Activated T-cell treated with anti-CD3 and anti-CD28 coated beads for 1 hour (primary cell): ENCODE data around the gene KRTAP3-3.
"Not testable (repeated sequence)": the region's sequence is repeated elsewhere in the genome, so short reads cannot be mapped to it uniquely, and the experiment has no call there.

ENCODE experiments used
- DNase-seq: peaks from one replicate; pipeline ENCODE4 v3.0.0-alpha.2; 2020; ENCODE audit warnings: low read depth

Gene KRTAP3-3

GRCh38 chr17:40993839-40994238, at the start of gene KRTAP3-3:
Gene KRTAP3-3 (minus strand): TSS chr17:40994164. CDS start chr17:40994097, 67 bp downstream.
- DNase-seq = no peak

- no peak for DNase-seq
These were observed 49.0 kb upstream of the KRTAP3-3 start for GRCh38 chr17:41042953-41043352.

- not testable (repeated sequence) for DNase-seq
These were observed 47.0 kb upstream of the KRTAP3-3 start, which contains the start of gene KRTAP1-1 for GRCh38 chr17:41040783-41041571. Gene KRTAP1-1 (minus strand): TSS chr17:41041450. CDS start chr17:41041397, 53 bp downstream.

- no peak for DNase-seq
These were observed 43.9 kb upstream of the KRTAP3-3 start for GRCh38 chr17:41037853-41038350.

DNA sequence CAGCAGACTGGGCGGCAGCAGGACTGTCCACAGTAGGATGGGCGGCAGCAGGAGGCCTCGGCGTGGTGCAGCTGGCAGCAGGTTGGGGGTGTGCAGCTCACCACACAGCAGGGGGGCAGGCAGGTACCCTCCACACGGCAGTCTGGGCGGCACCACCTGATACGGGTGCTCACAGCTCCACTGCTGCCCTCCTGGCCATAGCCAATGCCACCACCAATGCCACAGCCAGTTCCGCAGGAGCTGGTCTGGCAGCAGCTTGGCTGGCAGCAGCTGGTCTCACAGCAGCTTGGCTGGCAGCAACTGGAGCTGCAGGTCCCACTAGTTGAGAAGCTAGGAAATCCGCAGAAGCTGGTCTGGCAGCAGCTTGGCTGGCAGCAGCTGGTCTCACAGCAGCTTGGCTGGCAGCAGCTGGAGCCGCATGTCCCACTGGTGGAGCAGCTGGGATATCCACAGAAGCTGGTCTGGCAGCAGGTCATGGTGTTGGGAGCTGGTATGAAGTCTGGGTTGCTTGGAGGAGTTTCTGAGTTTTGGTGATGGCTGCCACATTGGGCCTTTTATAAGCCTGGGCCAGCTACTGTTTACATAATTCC, 40.5 kb upstream of the KRTAP3-3 start, which contains the start of gene KRTAP1-3:
KRTAP1-3 (minus strand) TSS at position 529 of the 590 bp plus-strand sequence; CDS start at position 476, 53 bp downstream.
- not testable (repeated sequence) for DNase-seq

GRCh38 chr17:41029633-41030245, 35.8 kb upstream of the KRTAP3-3 start, which contains the start of gene KRTAP1-4:
Gene KRTAP1-4 (minus strand): TSS chr17:41030195. CDS start chr17:41030078, 117 bp downstream.
- no peak for DNase-seq

- no peak for DNase-seq
These were observed 32.9 kb upstream of the KRTAP3-3 start, which contains the start of gene KRTAP1-5 for GRCh38 chr17:41026715-41027471. Gene KRTAP1-5 (minus strand): TSS chr17:41027208. CDS start chr17:41027155, 53 bp downstream.

GRCh38 chr17:41024697-41025096, 30.7 kb upstream of the KRTAP3-3 start:
- no peak for DNase-seq

DNA sequence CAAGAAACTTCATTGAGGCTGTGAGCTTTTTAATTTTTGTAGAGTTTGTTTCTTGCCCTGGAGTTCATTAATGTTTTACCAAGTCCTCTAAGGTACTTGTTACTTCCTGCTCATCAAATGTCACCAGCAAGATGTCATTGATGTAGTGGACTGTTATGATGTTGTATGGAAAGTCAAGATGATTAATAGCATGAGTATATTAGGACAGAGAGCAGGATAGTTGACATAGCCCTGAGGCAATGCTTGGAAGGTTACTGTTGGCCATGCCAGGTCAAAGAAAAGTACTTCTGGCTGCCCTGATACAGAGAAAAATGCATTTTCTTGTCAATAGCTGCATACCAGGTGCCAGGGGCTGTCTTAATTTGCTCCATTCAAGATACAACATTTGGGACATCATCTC, 26.4 kb upstream of the KRTAP3-3 start:
- DNase-seq = no peak

- DNase-seq = no peak
These were observed 25.5 kb upstream of the KRTAP3-3 start for GRCh38 chr17:41019415-41019814.

GRCh38 chr17:41018541-41018940, 24.6 kb upstream of the KRTAP3-3 start:
- DNase-seq = no peak

GRCh38 chr17:41016578-41017215, 22.7 kb upstream of the KRTAP3-3 start:
- DNase-seq = no peak

- no peak for DNase-seq
These were observed 21.5 kb upstream of the KRTAP3-3 start for GRCh38 chr17:41015454-41015853.

DNA sequence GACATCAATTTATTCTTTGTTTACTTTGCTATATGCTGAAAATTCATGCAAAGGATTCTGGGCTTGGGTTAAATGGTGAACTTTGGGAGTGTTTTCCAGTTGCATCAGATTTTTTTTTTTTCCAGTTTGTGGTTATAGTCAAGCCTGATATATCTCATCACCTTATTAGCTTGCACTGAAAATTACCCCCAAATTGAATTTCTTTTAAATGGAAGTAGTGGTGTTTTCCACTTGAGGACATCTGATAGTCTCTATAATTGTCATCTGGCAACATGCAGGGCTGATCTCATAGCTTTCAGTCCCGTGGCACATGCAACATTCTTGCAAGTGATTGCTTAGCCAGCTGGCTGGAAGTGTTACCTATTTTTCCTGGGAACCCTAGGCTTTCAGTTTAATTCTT, 19.6 kb upstream of the KRTAP3-3 start:
- DNase-seq = no peak

GRCh38 chr17:41013181-41013580, 19.2 kb upstream of the KRTAP3-3 start:
- DNase-seq = no peak

DNA sequence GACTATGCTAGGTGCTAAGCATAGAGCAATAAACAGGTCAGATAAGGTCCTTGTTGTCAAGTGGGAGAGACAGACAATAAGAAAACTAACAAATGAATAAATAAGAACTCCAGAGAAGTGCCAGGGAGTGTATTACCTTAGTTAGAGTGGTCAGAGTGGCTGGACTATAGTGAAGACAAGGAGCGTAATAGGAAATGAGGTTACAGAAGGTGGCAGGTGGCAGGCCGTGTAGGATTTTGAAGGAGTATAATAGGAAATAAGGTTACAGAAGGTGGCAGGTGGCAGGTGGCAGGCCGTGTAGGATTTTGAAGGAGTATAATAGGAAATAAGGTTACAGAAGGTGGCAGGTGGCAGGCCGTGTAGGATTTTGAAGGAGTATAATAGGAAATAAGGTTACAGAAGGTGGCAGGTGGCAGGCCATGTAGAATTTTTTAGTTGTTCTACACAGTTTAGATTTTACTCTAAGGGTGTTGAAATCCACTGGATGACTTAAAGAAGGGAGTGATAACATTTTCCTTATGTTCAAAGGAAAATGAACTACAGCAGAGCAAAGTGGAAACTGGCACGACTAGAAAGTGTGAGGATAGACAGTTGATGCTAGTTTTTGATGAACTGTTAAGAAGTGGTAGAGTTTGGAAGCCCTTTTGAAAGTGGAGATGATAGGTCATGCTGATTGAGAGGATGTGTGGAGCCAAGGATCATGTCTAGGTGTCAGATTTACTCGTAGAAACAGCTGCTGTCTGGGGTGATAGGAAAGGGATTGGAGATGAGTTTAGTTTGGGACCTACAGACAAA, 18.6 kb upstream of the KRTAP3-3 start:
- no peak for DNase-seq

DNA sequence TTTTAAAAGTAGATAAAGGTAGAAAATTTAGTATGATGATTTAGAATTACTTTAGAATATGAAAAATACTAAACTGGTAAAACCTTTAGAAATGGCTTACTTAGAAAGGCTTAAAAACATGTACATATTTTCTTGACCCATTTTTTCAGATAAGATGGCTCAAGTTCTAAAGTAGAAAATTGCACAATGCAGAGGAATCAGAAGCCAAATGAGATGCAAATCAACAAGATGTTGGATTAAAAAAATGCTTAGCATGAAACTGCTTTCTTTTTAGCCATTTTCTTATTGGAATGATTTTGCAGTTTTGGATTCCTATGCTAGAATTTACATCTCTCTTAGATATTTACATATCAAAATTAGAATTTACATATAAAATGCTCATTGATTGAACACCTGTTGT, 16.5 kb upstream of the KRTAP3-3 start:
- no peak for DNase-seq

- no peak for DNase-seq
These were observed 16.0 kb upstream of the KRTAP3-3 start for GRCh38 chr17:41009936-41010335.

DNA sequence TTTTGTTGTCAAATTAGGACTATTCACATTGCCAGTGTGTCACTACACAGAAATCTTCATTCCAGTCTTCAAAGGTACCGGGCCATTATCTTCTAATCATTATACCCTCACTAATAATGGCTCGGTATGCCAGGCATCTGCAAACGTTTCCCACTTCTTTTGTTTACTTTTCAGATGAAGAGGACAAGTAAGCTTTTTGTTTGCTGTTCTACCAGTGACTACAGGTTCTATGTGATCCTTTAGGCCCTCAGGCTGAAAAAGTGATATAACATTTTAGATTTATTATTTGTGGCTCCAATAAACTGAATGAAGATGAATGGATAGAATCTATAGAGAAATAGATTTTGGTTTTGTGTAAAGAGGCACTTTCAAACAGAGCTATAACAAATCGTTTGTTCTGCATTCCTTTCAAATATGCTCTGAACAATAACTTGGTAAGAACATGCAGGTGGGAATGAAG, 15.4 kb upstream of the KRTAP3-3 start:
- no peak for DNase-seq

DNA sequence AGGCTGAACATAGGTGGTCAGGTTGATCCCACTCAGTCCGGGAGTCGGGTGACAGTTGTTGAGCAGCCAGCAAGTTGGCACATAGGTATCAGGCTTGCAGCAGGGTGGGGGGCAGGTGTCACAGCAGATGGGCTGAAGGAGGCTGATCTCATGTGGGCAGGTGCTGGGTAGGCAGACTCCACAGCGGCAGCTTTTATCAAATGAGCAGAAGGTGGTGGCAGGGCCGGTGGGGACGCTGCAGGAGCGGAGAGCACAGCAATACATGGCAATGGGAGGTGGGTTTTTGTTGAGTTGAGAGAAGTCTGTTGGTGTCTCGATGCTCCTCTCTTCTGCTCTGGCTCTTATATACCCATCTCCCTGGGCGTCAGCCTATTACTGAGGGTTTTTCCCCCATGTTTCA, 14.8 kb upstream of the KRTAP3-3 start, which contains the start of gene KRTAP3-1:
KRTAP3-1 (minus strand) TSS at position 318 of the 400 bp plus-strand sequence; CDS start at position 264, 54 bp downstream.
- DNase-seq = no peak
